ENCODE measurements around the gene ERMAP. TPM values are rescaled to one million over a fixed set of nuclear protein-coding genes. Genes with fewer than 3 reads are reported as not detected.

ERMAP gene
- total RNA-seq, 1 experiment from 2014 or later, result 1.7 TPM

DNA sequence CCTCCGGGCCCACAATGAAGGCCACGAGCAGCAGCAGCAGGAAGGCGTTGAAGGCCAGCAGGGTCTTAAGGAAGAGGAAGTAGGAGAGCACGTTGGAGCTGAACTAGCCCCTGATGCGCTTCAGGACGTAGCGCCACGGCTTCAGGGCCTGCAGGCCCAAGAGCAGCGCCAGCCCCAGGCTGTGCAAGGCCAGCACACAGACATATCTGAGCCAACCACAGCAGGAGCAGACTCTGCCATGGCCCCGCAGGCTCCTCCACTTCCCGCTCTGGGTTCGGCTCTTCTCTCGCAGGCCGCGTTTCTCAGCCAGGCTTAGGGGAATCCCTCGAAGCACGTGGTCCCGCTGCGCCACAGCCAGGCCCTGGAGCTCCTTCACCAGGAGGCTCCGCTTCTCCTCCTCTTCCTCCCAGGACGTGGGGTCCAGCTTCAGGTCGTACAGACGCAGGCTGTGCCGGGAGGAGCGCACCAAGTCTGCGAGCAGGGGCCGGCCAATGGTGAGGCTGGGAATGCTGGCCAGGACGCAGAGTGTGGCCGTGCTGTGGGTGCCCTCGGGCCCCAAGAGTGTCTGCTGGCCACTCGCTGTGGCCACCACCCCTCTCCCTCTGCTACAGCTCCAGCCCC is 71.2 kb downstream of the ERMAP start:
- DNase-seq (ENCODE audit: low read depth, low spot score), result no peak
- in situ Hi-C loops (cut with HindIII; ENCODE audit: low pct_unique_long_range_greater_than_20kb, low sequenced_read_pairs), result no loop called here

DNA sequence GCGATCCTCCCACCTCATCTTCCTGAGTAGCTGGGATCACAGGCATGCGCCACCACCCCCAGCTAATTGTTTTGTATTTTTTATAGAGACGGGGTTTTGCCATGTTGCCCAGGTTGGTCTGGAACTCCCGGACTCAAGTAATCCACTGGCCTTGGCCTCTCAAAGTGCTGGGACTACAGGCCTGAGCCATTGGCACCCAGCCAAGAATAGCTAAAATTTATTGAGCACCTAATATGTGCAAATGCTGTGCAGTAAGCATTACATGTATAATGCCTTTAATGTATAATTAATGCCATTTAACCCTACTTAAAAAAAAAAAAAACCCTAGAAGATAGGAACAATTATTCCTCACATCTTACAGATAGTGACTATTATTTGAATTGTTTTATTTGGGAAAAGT is 72.3 kb downstream of the ERMAP start:
- DNase-seq (ENCODE audit: low read depth, low spot score), result no peak
- in situ Hi-C loops (cut with HindIII; ENCODE audit: low pct_unique_long_range_greater_than_20kb, low sequenced_read_pairs), result no loop called here

DNA sequence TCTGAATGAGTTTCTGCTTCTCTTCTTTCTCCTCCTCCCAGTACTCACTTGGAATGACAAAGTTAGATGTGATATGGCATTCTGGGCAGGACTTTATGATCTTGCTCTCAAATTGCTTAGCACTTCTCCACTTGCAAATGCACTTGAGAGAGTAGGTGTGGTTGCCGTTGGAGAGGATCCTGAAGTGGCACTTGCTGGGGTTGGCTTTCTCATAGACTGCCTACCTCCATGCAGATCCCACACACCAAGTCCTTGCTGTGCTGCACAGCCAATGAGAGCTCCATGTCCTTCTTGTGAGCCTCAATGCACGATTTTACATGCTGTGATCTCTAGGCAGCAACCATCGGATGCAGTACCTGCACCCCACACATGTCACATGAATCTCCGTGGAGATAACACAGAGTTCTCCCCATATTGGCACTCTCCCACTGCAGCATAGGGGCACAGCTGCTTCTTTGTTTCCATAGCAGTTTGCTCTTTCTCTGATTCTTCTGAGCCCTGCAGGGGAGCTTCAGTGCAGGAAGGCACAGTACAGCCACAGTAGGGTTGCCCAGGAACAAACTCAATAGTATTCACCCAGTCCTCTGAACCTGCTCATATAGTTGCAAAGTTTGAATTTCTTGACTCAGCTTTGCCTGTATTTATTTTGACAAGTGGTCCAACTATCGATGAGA is 74.7 kb downstream of the ERMAP start:
- in situ Hi-C loops (cut with HindIII; ENCODE audit: low pct_unique_long_range_greater_than_20kb, low sequenced_read_pairs), result no loop called here
- no peak for DNase-seq (ENCODE audit: low read depth, low spot score)

Other genes starting within 250 kb of the ERMAP start
- gene PPIH, start 158.7 kb upstream of the ERMAP start, total RNA-seq (2014; rRNA removed; shearing (Covaris generic)), result 25.8 and 30.3 TPM in 2 replicates
- 975 and 1,067 TPM in 2 replicates for gene YBX1, start 134.7 kb upstream of the ERMAP start, total RNA-seq (2014; rRNA removed; shearing (Covaris generic))
- gene CLDN19, start 76.9 kb upstream of the ERMAP start, total RNA-seq (2014; rRNA removed; shearing (Covaris generic)), result not detected in 2 replicates
- 29.8 and 33.7 TPM in 2 replicates for gene P3H1, start 50.1 kb upstream of the ERMAP start, total RNA-seq (2014; rRNA removed; shearing (Covaris generic))
- 1.8 and 2.5 TPM in 2 replicates for gene C1orf50, start 49.9 kb upstream of the ERMAP start, total RNA-seq (2014; rRNA removed; shearing (Covaris generic))
- not detected in 2 replicates for gene TMEM269, start 32.1 kb upstream of the ERMAP start, total RNA-seq (2014; rRNA removed; shearing (Covaris generic))
- 10.1 and 11.5 TPM in 2 replicates for gene SVBP, start 275 bp downstream of the ERMAP start, total RNA-seq (2014; rRNA removed; shearing (Covaris generic))
- gene ZNF691, start 29.5 kb downstream of the ERMAP start, total RNA-seq (2014; rRNA removed; shearing (Covaris generic)), result 10.1 and 11.3 TPM in 2 replicates
- gene SLC2A1, start 141.7 kb downstream of the ERMAP start, total RNA-seq (2014; rRNA removed; shearing (Covaris generic)), result 30.4 and 40.6 TPM in 2 replicates